Measurements from ENCODE around the gene ASB9.

DNA sequence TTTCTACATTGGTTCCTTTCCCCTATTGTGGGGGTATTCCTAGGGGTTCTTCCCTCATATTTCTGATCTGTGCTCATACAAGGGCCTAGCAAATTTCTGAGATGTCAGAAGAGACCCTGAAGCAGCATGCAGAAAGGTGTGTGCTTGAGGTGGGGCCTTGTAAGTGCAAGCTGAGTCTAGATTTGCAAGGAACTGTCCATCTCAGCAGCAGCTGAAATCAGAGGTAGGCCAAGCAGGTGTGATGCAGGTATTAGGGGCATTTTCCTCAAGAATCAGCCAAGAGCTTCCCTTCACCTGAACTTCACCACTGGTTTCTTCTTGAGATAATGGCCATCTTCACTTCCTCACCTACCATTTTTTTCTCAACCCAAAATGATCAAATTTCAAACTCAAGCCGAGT lies 45.1 kb downstream of the ASB9 start:
- TF ChIP-seq, protein P1, sequence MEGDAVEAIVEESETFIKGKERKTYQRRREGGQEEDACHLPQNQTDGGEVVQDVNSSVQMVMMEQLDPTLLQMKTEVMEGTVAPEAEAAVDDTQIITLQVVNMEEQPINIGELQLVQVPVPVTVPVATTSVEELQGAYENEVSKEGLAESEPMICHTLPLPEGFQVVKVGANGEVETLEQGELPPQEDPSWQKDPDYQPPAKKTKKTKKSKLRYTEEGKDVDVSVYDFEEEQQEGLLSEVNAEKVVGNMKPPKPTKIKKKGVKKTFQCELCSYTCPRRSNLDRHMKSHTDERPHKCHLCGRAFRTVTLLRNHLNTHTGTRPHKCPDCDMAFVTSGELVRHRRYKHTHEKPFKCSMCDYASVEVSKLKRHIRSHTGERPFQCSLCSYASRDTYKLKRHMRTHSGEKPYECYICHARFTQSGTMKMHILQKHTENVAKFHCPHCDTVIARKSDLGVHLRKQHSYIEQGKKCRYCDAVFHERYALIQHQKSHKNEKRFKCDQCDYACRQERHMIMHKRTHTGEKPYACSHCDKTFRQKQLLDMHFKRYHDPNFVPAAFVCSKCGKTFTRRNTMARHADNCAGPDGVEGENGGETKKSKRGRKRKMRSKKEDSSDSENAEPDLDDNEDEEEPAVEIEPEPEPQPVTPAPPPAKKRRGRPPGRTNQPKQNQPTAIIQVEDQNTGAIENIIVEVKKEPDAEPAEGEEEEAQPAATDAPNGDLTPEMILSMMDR (conservative IDR thresholded peaks at IDR 0.05): no peak
- TF ChIP-seq EZH2 (IDR thresholded peaks at IDR 0.05; ENCODE audit: low read depth): no peak

Measured in PC-9 (cell line).